GM18502 (cell line): ENCODE measurements around the gene KIF5C.
A peak's percentile ranks its signal among the peaks of the same experiment; 100 is the strongest.

Experiments used
- ATAC-seq: cut with Tn5 transposase; IDR thresholded peaks from one replicate; pipeline ENCODE4 v1.9.1; 2021; ENCODE audit warnings: mild to moderate bottlenecking; ENCODE audit not compliant: unreplicated experiment, poor library complexity

KIF5C gene

GRCh38 chr2:149005471-149006077 lies 130.5 kb downstream of the KIF5C start:
- ATAC-seq: no peak

GRCh38 chr2:149006883-149007543 lies 132.0 kb downstream of the KIF5C start:
- ATAC-seq: no peak

GRCh38 chr2:149008381-149008780 lies 133.4 kb downstream of the KIF5C start:
- ATAC-seq: no peak

GRCh38 chr2:149009576-149010461 lies 134.8 kb downstream of the KIF5C start:
- no peak for ATAC-seq

- ATAC-seq: no peak
Observed at GRCh38 chr2:149012545-149012944, 137.5 kb downstream of the KIF5C start.

GRCh38 chr2:149015501-149015900 lies 140.5 kb downstream of the KIF5C start:
- ATAC-seq: no peak

- ATAC-seq: no peak
Observed at GRCh38 chr2:149015926-149016563, 141.0 kb downstream of the KIF5C start.

- peak; percentile 22 for ATAC-seq
Observed at GRCh38 chr2:149017116-149017985, 142.3 kb downstream of the KIF5C start.

- no peak for ATAC-seq
Observed at GRCh38 chr2:149018981-149019380, 144.0 kb downstream of the KIF5C start.

- ATAC-seq: no peak
Observed at GRCh38 chr2:149019768-149020167, 144.7 kb downstream of the KIF5C start.

- ATAC-seq: peak; percentile 50
Observed at GRCh38 chr2:149020432-149020851, 145.4 kb downstream of the KIF5C start.

- peak; percentile 71 for ATAC-seq
Observed at GRCh38 chr2:149021271-149021719, 146.3 kb downstream of the KIF5C start.

GRCh38 chr2:149021761-149022160 lies 146.7 kb downstream of the KIF5C start:
- ATAC-seq: peak; percentile 69

GRCh38 chr2:149023091-149023490 lies 148.1 kb downstream of the KIF5C start:
- ATAC-seq: no peak

GRCh38 chr2:149027590-149028250 lies 152.7 kb downstream of the KIF5C start:
- no peak for ATAC-seq

- no peak for ATAC-seq
Observed at GRCh38 chr2:149028377-149028776, 153.3 kb downstream of the KIF5C start.

- no peak for ATAC-seq
Observed at GRCh38 chr2:149028891-149029290, 153.9 kb downstream of the KIF5C start.

GRCh38 chr2:149029307-149029965 lies 154.4 kb downstream of the KIF5C start:
- no peak for ATAC-seq

GRCh38 chr2:149031396-149031795 lies 156.4 kb downstream of the KIF5C start:
- peak; percentile 7 for ATAC-seq
